ENCODE data around the gene CLIC5.

CLIC5 gene

DNA sequence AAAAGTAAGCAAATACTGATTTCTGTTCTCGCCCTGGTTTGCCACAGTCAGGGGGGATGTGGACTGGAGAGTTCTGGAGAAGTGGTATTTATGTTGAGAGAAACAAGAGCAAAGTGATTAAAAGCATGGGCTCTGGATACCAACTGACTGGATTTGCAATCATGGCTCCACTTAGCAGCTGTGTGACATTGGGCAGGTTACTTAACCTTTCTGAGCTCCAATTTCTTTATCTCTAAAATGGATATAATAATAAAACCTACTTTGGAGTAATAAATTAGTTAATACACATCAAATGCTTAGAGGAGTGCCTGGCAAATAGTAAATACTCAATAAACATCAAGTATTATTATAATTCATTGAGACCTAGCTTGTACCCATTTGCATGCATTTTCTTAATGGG, 111.7 kb downstream of the CLIC5 start:
- Histone ChIP-seq H3K4me2 (ENCODE audit: low read depth, low read length, poor library complexity, severe bottlenecking) (no peak overlapping the region), H3K4me1 (ENCODE audit: insufficient read depth, low read length, poor library complexity, severe bottlenecking) (no peaks in the 10 kb centered on the region), H3F3A (ENCODE audit: low read depth) (no peaks in the 10 kb centered on the region), H3K9ac (ENCODE audit: low read depth, low read length, poor library complexity, severe bottlenecking) (no peak overlapping the region), H3K79me2 (ENCODE audit: insufficient read depth, low read length) (no peaks in the 10 kb centered on the region), H3K4me3 (ENCODE audit: low read length, poor library complexity, severe bottlenecking) (no peak overlapping the region), H2AFZ (ENCODE audit: low read length) (no peak overlapping the region), H3K27me3 (ENCODE audit: insufficient read depth, low read length, poor library complexity, severe bottlenecking) (no peaks in the 10 kb centered on the region), H4K20me1 (ENCODE audit: insufficient read depth, low read length, poor library complexity, severe bottlenecking) (no peaks in the 10 kb centered on the region), H3K9me3 (ENCODE audit: insufficient read depth, low read depth, low read length) (no peaks in the 10 kb centered on the region), H3K9me2 (replicated peaks; ENCODE audit: low read depth, low read length) (no peaks in the 10 kb centered on the region), H3K36me3 (ENCODE audit: insufficient read depth, low read length) (no peaks in the 10 kb centered on the region)
- no peak for TF ChIP-seq EZH2phosphoT487 (IDR thresholded peaks at IDR 0.05; ENCODE audit: borderline replicate concordance)
- TF ChIP-seq CTCF (conservative IDR thresholded peaks at IDR 0.05; ENCODE audit: low read length) = no peak

DNA sequence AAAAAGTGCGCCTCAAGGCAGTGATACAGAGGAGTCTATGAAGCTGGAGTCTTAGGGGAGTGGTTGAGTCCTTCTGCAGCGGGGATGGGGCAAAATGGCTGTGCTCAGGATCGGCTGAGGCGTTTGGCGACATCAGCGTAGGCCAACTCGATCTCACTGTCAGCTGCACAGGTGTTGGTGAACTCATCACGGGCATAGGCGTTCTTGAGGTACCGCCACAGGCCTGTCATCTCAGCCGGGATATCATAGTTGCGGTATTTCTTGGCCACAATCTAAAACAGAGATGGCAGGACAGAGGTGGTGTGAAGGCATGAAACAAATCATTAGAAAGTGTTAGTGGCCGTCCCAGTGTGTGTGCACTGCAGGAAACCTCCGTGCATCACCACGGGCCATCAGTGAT, 112.7 kb downstream of the CLIC5 start:
- Histone ChIP-seq H3K9ac (ENCODE audit: low read depth, low read length, poor library complexity, severe bottlenecking) (no peak overlapping the region), H3K4me1 (ENCODE audit: insufficient read depth, low read length, poor library complexity, severe bottlenecking) (no peaks in the 10 kb centered on the region), H4K20me1 (ENCODE audit: insufficient read depth, low read length, poor library complexity, severe bottlenecking) (no peaks in the 10 kb centered on the region), H3K9me2 (replicated peaks; ENCODE audit: low read depth, low read length) (no peaks in the 10 kb centered on the region), H3K79me2 (ENCODE audit: insufficient read depth, low read length) (no peaks in the 10 kb centered on the region), H3K4me2 (ENCODE audit: low read depth, low read length, poor library complexity, severe bottlenecking) (no peak overlapping the region), H3K9me3 (ENCODE audit: insufficient read depth, low read depth, low read length) (no peaks in the 10 kb centered on the region), H3K27me3 (ENCODE audit: insufficient read depth, low read length, poor library complexity, severe bottlenecking) (no peaks in the 10 kb centered on the region), H3F3A (ENCODE audit: low read depth) (no peaks in the 10 kb centered on the region), H2AFZ (ENCODE audit: low read length) (no peak overlapping the region), H3K36me3 (ENCODE audit: insufficient read depth, low read length) (no peaks in the 10 kb centered on the region), H3K4me3 (ENCODE audit: low read length, poor library complexity, severe bottlenecking) (no peak overlapping the region)
- no peak for TF ChIP-seq EZH2phosphoT487 (IDR thresholded peaks at IDR 0.05; ENCODE audit: borderline replicate concordance)
- TF ChIP-seq CTCF (conservative IDR thresholded peaks at IDR 0.05; ENCODE audit: low read length) = no peak

GRCh38 chr6:45901767-45902650, 113.7 kb downstream of the CLIC5 start:
- H3K4me3 ChIP-seq (ENCODE audit: low read length, poor library complexity, severe bottlenecking) = no peak overlapping the region
- TF ChIP-seq CTCF (conservative IDR thresholded peaks at IDR 0.05; ENCODE audit: low read length) (no peak), EZH2phosphoT487 (IDR thresholded peaks at IDR 0.05; ENCODE audit: borderline replicate concordance) (no peak)
- no peaks in the 10 kb centered on the region for H3K36me3 ChIP-seq (ENCODE audit: insufficient read depth, low read length)

More at GRCh38 chr6:45901767-45902650, 113.7 kb downstream of the CLIC5 start:
- H3K4me2 ChIP-seq (ENCODE audit: low read depth, low read length, poor library complexity, severe bottlenecking) = no peak overlapping the region
- H3K9me2 ChIP-seq (replicated peaks; ENCODE audit: low read depth, low read length) = no peaks in the 10 kb centered on the region
- no peak overlapping the region for H2AFZ ChIP-seq (ENCODE audit: low read length)
- no peaks in the 10 kb centered on the region for H3K79me2 ChIP-seq (ENCODE audit: insufficient read depth, low read length)
- no peaks in the 10 kb centered on the region for H3K4me1 ChIP-seq (ENCODE audit: insufficient read depth, low read length, poor library complexity, severe bottlenecking)
- H3K9me3 ChIP-seq (ENCODE audit: insufficient read depth, low read depth, low read length) = no peaks in the 10 kb centered on the region
- no peaks in the 10 kb centered on the region for H3F3A ChIP-seq (ENCODE audit: low read depth)
- no peaks in the 10 kb centered on the region for H3K27me3 ChIP-seq (ENCODE audit: insufficient read depth, low read length, poor library complexity, severe bottlenecking)
- no peak overlapping the region for H3K9ac ChIP-seq (ENCODE audit: low read depth, low read length, poor library complexity, severe bottlenecking)
- H4K20me1 ChIP-seq (ENCODE audit: insufficient read depth, low read length, poor library complexity, severe bottlenecking) = no peaks in the 10 kb centered on the region
